KG1 (cell line): ENCODE results near the gene TMPRSS11F.
"Not testable (repeated sequence)": the region's sequence is repeated elsewhere in the genome, so short reads cannot be mapped to it uniquely, and the experiment has no call there.

Experiments
- DNase-seq: peaks from one replicate; lab custom pipeline; 2025; lab: John Stamatoyannopoulos, UW

The TMPRSS11F gene

GRCh38 chr4:68129793-68130192 is at the start of gene TMPRSS11F:
Gene TMPRSS11F, minus strand, starts transcription at chr4:68129869. Its CDS starts 49 bp downstream, at chr4:68129820.
- DNase-seq, result no peak

DNA sequence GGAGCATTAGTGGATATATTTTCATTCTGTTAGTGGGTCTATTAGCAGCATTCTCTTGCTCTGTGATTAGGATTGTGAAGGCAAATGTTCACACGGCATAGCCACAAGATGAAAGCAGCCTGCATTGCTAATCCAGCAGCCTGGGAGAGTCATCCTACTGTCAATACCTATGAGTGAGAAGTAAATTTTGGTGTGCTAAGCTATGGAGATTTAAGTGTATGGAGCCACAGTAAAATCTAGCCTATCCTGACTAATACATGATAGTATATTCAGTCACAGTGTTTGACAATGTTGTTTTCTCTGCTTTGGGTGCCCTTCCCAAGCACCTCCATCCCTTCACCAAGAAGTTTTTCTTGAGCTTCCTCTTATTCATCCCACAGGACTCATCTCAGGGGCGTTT is 47.2 kb upstream of the TMPRSS11F start:
- no peak for DNase-seq

GRCh38 chr4:68176500-68176899 is 46.8 kb upstream of the TMPRSS11F start:
- no peak for DNase-seq

- DNase-seq, result peak; percentile 35
Observed at GRCh38 chr4:68175562-68176155, 46.0 kb upstream of the TMPRSS11F start.

DNA sequence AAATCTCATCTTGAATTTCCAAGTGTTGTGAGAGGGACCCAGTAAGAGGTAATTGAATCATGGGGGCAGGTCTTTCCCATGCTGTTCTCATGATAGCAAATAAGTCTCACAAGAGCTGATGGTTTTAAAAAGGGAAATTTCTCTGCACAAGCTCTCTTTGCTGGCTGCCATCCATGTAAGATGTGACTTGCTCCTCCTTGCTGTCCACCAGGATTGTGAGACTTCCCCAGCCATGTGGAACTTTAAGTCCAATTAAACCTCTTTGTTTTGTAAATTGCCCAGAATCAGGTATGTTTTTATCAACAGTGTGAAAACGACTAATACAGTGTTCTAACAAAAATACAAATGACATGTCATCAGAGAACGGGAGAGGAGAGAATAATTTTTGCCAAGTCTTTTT is 44.7 kb upstream of the TMPRSS11F start:
- DNase-seq, result not testable (repeated sequence)

DNA sequence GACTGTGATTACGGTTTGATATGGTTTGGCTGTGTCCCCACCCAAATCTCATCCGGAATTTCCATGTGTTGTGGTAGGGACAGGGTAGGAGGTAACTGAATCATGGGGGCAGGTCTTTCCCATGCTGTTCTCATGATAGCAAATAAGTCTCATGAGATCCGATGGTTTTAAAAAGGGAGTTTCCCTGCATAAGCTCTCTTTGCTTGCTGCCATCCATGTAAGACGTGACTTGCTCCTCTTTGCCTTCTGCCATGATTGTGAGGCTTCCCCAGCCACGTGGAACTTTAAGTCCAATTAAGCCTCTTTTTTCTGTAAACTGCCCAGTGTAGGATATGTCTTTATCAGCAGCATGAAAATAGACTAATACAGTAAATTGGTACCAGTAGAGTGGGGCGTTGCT is 42.5 kb upstream of the TMPRSS11F start:
- DNase-seq, result not testable (repeated sequence)

DNA sequence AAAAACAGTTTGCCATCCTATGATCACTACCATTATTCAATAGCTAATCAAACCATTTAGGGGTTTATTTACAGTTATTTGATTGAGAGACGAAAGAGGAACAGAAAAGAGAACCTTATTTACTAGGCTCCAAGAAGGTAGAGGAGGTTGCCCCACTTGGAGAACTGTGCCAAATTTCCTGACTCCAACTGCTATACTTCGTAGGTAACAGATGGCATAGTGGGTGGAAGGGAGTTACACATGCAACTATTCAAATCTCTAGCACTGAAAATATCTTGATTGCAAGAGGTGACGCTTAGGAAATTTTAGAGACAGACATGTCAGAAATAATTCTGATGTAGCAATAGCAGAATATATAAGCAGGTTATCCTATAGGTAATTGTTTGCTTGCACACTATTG is 38.0 kb upstream of the TMPRSS11F start:
- DNase-seq, result no peak

DNA sequence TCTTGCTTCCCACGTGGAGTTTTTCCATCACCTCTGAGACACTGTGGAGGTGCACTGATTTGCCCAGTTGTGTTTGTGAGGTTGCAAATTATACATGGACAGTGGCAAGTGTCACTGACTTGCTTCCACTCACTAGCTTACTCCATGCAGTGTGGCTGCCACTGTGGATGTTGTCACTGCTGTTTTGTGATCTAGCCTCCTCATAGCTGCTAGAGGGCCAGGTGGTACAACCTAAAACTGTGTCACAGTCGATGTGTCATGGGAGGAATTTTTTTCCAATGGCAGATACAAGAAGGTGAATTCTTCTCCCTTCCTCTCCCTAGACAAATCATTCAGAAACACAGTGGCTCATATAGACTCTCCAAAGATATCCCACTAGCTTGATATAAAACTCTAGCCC is 37.5 kb upstream of the TMPRSS11F start:
- no peak for DNase-seq

DNA sequence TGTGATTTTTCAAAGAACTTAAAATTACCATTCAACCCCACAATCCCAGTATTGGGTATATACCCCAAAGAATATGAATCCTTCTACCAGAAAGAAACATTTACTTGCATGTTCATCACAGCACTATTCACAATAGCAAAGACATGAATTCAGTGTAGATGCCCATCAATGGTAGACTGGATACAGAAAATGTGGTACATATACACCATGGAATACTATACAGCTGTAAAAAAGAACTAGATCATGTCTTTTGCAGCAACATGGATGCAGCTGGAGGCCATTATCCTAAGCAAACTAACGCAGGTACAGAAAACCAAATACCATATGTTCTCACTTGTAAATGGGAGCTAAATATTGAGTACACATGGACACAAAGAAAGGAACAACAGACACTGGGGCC is 34.1 kb upstream of the TMPRSS11F start:
- no peak for DNase-seq

DNA sequence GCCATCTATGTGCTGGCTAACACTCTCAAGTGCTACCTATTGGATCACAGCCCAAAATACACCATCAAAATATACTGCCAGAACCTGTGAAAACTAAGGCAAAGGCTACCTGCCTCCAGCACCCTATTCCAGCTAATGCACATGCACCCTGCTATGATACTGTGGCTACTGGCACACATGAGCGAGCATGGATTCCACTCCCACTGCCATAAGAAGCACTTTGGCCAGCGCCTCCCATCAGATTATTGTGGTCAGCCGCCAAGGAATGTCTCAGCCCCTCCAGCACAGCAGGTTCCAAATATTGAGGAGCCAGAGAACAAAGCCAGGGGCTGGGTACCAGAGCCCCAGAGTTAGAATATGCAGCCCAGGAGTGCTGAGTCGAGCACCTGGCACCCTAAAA is 32.5 kb upstream of the TMPRSS11F start:
- DNase-seq, result no peak

- no peak for DNase-seq
Observed at GRCh38 chr4:68152411-68152810, 22.7 kb upstream of the TMPRSS11F start.

GRCh38 chr4:68148800-68149685 is 19.4 kb upstream of the TMPRSS11F start:
- no peak for DNase-seq

- DNase-seq, result no peak
Observed at GRCh38 chr4:68147079-68147478, 17.4 kb upstream of the TMPRSS11F start.

- DNase-seq, result no peak
Observed at GRCh38 chr4:68145261-68145660, 15.6 kb upstream of the TMPRSS11F start.

DNA sequence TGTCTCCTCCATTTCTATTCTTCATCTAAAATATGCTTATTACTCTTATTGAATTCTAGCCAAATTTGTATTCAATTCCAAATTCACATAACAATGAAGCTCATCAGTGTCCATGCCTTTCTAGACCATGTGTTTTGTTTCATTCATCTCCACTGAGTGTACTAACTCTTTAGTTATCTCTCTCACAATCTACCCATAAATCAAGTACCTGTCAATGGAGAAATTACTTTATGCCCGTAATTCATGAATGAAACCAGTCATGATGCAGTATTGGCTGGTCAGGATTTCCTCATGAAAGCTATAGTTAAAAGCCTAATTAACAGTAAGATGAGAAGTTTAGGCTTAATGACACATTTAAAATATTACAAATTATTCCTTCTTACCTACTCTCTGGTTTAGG is 12.2 kb upstream of the TMPRSS11F start:
- DNase-seq, result no peak

DNA sequence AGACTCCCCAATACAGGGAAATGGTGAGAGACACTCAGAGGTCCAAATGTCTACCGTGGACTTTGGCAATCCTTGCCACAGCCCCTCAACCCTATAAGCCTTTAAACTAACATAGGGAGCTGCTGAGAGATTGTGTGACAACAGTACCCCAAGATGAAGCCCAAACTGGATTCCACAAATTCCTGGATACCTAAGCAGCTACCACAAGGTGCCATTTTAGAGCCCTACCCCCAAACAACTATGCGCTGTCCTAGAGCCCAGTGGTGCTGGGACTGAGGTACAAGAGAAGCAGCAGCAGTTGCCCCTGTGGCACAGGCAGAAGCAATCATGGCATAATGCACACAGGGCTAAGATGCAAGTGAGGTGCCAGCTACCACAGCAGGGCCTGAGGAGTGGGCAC is 2.7 kb upstream of the TMPRSS11F start:
- no peak for DNase-seq

GRCh38 chr4:68124262-68124661 is 5.4 kb downstream of the TMPRSS11F start:
- DNase-seq, result no peak

DNA sequence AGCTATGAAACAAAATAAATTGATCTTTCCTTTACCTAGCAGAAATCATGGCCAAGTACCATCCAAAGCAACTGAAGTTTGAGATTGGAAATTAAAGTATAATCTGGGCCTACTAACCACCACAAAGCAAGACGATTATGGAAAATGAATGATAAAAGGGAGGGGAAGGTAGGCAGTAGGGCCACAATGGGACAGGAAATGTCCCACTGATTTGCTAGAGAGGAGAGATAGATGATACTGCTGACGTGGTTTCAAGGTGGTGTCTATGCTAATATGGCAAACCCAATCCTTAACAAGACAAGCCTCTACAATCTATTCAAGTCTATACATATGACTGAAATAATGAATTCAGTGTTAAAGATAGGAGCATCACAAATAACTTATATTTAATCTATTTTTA is 6.1 kb downstream of the TMPRSS11F start:
- DNase-seq, result no peak

DNA sequence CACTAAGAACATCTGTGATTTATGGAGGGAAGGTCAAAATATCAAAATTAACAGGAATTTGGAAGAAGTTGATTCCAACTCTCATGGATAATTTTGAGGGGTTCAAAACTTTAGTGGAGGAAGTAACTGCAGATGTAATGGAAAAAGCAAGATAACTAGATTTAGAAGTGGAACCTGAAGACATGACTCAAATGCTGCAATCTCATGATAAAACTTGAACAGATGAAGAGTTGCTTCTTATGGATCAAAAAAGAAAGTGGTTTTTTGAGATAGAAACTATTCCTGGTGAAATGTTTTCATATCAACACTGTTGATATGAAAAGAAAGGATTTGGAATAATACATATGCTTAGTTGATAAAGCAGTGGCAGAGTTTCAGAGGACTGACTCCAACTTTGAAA is 9.7 kb downstream of the TMPRSS11F start:
- DNase-seq, result no peak

DNA sequence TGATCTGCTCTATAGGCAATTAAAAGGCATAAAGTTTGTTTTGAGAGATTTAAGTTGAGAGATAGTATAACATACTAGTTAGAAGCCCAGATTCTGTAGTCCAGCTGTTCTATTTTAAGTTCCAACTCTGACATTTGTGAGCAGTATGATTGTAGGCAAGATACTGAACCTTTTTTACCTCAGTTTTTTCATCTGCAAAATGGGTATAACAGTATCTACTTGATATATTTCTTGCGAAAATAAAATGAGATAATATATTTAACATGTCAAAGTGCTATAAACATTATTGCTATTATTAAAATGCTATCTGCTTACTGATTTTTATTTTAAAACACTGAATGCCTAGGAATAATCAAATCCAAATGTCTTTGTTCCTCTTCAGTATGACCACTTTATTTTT is 19.2 kb downstream of the TMPRSS11F start:
- no peak for DNase-seq

GRCh38 chr4:68109868-68110267 is 19.8 kb downstream of the TMPRSS11F start:
- no peak for DNase-seq

GRCh38 chr4:68082758-68083157 is 46.9 kb downstream of the TMPRSS11F start:
- no peak for DNase-seq

GRCh38 chr4:68079928-68080327 is 49.7 kb downstream of the TMPRSS11F start:
- no peak for DNase-seq

GRCh38 chr4:68077737-68078136 is 51.9 kb downstream of the TMPRSS11F start:
- no peak for DNase-seq
